ENCODE results near the gene AIF1L. TPM values are rescaled to one million over a fixed set of nuclear protein-coding genes. Genes with fewer than 3 reads are reported as not detected.

The AIF1L gene
- total RNA-seq, 1 experiment from 2014 or later: 23.7 TPM

- H3K9ac ChIP-seq (ENCODE audit: low read length): no peak overlapping the region
- BruUV-seq (replicated peaks): no TSS peak
- H3K36me3 ChIP-seq (ENCODE audit: low read depth, low read length): no peaks in the 10 kb centered on the region
- H3K27me3 ChIP-seq (ENCODE audit: low read length): no peaks in the 10 kb centered on the region
- no peak overlapping the region for H3K27ac ChIP-seq (ENCODE audit: low read length)
- no peak for ATAC-seq
- no peak overlapping the region for H3K4me3 ChIP-seq (ENCODE audit: low read length)
- intact Hi-C loops (cut with micrococcal nuclease): no loop called here
- H3K79me2 ChIP-seq (ENCODE audit: low read length): no peaks in the 10 kb centered on the region
- no peaks in the 10 kb centered on the region for H3F3A ChIP-seq (ENCODE audit: low read length, unreplicated experiment)
- no peaks in the 10 kb centered on the region for H3K9me3 ChIP-seq (ENCODE audit: low read length)
- no peak for TF ChIP-seq CTCF (conservative IDR thresholded peaks at IDR 0.05; ENCODE audit: low read depth, low read length)
- no peak for TF ChIP-seq EZH2phosphoT487 (IDR thresholded peaks at IDR 0.05; ENCODE audit: borderline replicate concordance, low read length)
- TF ChIP-seq EZH2 (IDR thresholded peaks at IDR 0.05; ENCODE audit: low read length, unreplicated experiment): no peak
- H4K20me1 ChIP-seq (ENCODE audit: low read length): no peaks in the 10 kb centered on the region
- no peak for DNase-seq
- ChIA-PET POLR2A (ENCODE audit: unreplicated experiment) (no interaction called here), CTCF (no interaction called here)
- no peak overlapping the region for H3K4me2 ChIP-seq (ENCODE audit: low read length)
- no peaks in the 10 kb centered on the region for H3K4me1 ChIP-seq (ENCODE audit: insufficient read depth, low read length)
- H2AFZ ChIP-seq (ENCODE audit: low read length): no peak overlapping the region
- H3K9me2 ChIP-seq (replicated peaks; ENCODE audit: low read length): no peaks in the 10 kb centered on the region
Observed at GRCh38 chr9:131092030-131092429, 4.3 kb upstream of the AIF1L start.

DNA sequence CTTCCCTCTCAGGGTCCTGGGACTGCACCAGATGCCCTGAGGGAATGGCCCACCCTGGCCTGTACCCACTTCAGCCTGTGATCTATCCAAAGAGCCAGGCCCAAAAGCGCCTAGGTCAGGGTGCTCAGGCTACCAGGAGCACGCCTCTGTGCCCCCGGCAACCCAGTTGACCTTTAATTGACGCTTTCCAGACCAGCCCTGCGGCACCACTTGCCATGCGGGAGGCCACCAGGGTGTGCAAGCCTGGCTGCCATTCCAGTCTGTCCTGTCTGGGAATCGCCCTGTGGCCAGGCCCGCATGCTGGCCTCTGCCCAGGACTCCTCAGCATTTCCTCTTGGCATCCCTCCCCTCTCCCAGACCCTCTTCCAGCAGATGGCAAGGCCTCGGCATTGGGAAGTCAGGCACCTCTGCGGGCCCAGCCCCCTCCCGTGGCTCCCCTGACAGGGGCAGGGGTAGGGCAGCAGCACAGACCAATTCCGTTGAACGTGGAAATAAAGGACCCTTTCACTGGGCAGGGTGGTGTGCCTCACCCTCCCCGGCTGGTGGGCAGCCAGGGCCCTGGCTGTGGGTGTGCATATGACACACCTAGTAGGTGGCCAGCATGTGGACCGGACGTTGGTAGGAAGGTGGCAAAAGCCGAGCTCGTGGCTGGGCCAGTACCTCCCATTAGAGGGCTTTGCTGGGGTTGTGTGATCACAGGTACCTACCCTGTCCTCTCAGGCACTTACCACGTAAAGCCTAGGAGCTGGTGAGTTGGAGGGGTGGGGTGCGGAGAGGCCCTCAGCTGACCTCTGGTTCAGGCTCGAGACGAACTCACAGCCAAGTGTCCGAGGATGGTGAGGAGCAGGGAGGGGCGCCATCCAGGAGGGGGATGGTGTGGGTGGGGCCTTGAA is 3.5 kb upstream of the AIF1L start:
- ATAC-seq: no peak
- no peaks in the 10 kb centered on the region for H3K9me2 ChIP-seq (replicated peaks; ENCODE audit: low read length)

More for the DNA sequence above, 3.5 kb upstream of the AIF1L start:
- no TSS peak for BruUV-seq (replicated peaks)
- intact Hi-C loops (cut with micrococcal nuclease): no loop called here
- Histone ChIP-seq H3K79me2 (ENCODE audit: low read length) (no peaks in the 10 kb centered on the region), H3F3A (ENCODE audit: low read length, unreplicated experiment) (no peaks in the 10 kb centered on the region), H3K36me3 (ENCODE audit: low read depth, low read length) (no peaks in the 10 kb centered on the region), H3K27me3 (ENCODE audit: low read length) (no peaks in the 10 kb centered on the region), H3K9me3 (ENCODE audit: low read length) (no peaks in the 10 kb centered on the region), H3K9ac (ENCODE audit: low read length) (no peak overlapping the region), H3K27ac (ENCODE audit: low read length) (no peak overlapping the region), H4K20me1 (ENCODE audit: low read length) (no peaks in the 10 kb centered on the region), H3K4me1 (ENCODE audit: insufficient read depth, low read length) (0 out of 2 replicates have a peak, but pooled peaks cover 6% of the 10 kb centered on the region), H3K4me3 (ENCODE audit: low read length) (no peak overlapping the region), H2AFZ (ENCODE audit: low read length) (no peak overlapping the region), H3K4me2 (ENCODE audit: low read length) (no peak overlapping the region)
- DNase-seq: no peak
- CTCF ChIA-PET: no interaction called here
- POLR2A ChIA-PET (ENCODE audit: unreplicated experiment): no interaction called here
- TF ChIP-seq EZH2phosphoT487 (IDR thresholded peaks at IDR 0.05; ENCODE audit: borderline replicate concordance, low read length) (no peak), EZH2 (IDR thresholded peaks at IDR 0.05; ENCODE audit: low read length, unreplicated experiment) (no peak), CTCF (conservative IDR thresholded peaks at IDR 0.05; ENCODE audit: low read depth, low read length) (no peak)

Measured in PC-3 (cell line).